OCI-LY1 (cell line): ENCODE data around the gene RPL38.

Experiments
- H2AFZ ChIP-seq: fragments of 200-600 bp; sonication (generic), shearing (Covaris generic); 2 replicates; pipeline ENCODE4 v1.6.0; 2014; ENCODE audit warnings: antibody characterized with exemption, mild to moderate bottlenecking, low read length
- H3F3A ChIP-seq: fragments of 200-600 bp; sonication (generic), shearing (Covaris generic); 2 replicates; pipeline ENCODE4 v1.6.0; 2014; ENCODE audit warnings: mild to moderate bottlenecking, antibody characterized with exemption, low read length, moderate library complexity; ENCODE audit not compliant: insufficient read depth
- H3K27ac ChIP-seq: fragments of 200-600 bp; sonication (generic); 2 replicates; pipeline ENCODE4 v1.5.1; 2014; ENCODE audit warnings: low read length, mixed run types, mild to moderate bottlenecking, low read depth; ENCODE audit not compliant: poor library complexity, severe bottlenecking
- H3K27me3 ChIP-seq: fragments of 200-600 bp; sonication (generic); 2 replicates; pipeline ENCODE4 v1.6.0; 2014; ENCODE audit warnings: antibody characterized with exemption, mild to moderate bottlenecking, low read length, moderate library complexity; ENCODE audit not compliant: insufficient read depth
- H3K36me3 ChIP-seq: fragments of 200-600 bp; sonication (generic); 2 replicates; pipeline ENCODE4 v1.6.1; 2014; ENCODE audit warnings: mild to moderate bottlenecking, antibody characterized with exemption, low read length, moderate library complexity, mixed read lengths; ENCODE audit not compliant: insufficient read depth
- H3K4me1 ChIP-seq: fragments of 200-600 bp; sonication (generic); 2 replicates; pipeline ENCODE4 v1.5.1; 2014; ENCODE audit warnings: mild to moderate bottlenecking, low read length, moderate library complexity; ENCODE audit not compliant: insufficient read depth, severe bottlenecking
- H3K4me2 ChIP-seq: fragments of 200-600 bp; sonication (generic), shearing (Covaris generic); 2 replicates; pipeline ENCODE4 v1.6.1; 2014; ENCODE audit warnings: low read length
- H3K4me3 ChIP-seq: fragments of 200-600 bp; sonication (generic); 2 replicates; pipeline ENCODE4 v1.5.1; 2014; ENCODE audit warnings: low read length, low read depth, mild to moderate bottlenecking, mixed read lengths; ENCODE audit not compliant: poor library complexity, severe bottlenecking
- H3K79me2 ChIP-seq: fragments of 200-600 bp; shearing (Covaris generic); 2 replicates; pipeline ENCODE4 v1.6.1; 2016; ENCODE audit warnings: mixed run types, low read length, mixed read lengths; ENCODE audit not compliant: insufficient read depth
- H3K9ac ChIP-seq: fragments of 200-600 bp; sonication (generic), shearing (Covaris generic); 2 replicates; pipeline ENCODE4 v1.6.1; 2014; ENCODE audit warnings: mild to moderate bottlenecking, low read length, mixed read lengths
- H3K9me2 ChIP-seq: fragments of 200-600 bp; sonication (generic), shearing (Covaris generic); 2 replicates; pipeline ENCODE4 v1.6.1; 2014; ENCODE audit warnings: low read depth, mild to moderate bottlenecking, low read length, mixed read lengths
- H3K9me3 ChIP-seq: fragments of 200-600 bp; shearing (Covaris generic); 2 replicates; pipeline ENCODE4 v1.6.1; 2014; ENCODE audit warnings: low read length, mixed read lengths
- H4K20me1 ChIP-seq: fragments of 200-600 bp; sonication (generic), shearing (Covaris generic); 2 replicates; pipeline ENCODE4 v1.6.0; 2016; ENCODE audit warnings: mild to moderate bottlenecking, low read length; ENCODE audit not compliant: insufficient read depth
- EZH2 ChIP-seq: fragments of 200-600 bp; sonication (generic), shearing (Covaris generic); IDR thresholded peaks from 2 replicates; pipeline ENCODE4 v1.8.0; 2017; ENCODE audit warnings: borderline replicate concordance, mixed run types, mild to moderate bottlenecking, antibody characterized with exemption, low read length, moderate library complexity, mixed read lengths
- TF ChIP-seq, protein P1 (sequence below): fragments of 200-600 bp; sonication (generic), shearing (Covaris generic); IDR thresholded peaks from 2 replicates; pipeline ENCODE4 v1.5.1; 2017; ENCODE audit warnings: mild to moderate bottlenecking, antibody characterized with exemption, low read length, moderate library complexity, mixed read lengths

RPL38 gene

DNA sequence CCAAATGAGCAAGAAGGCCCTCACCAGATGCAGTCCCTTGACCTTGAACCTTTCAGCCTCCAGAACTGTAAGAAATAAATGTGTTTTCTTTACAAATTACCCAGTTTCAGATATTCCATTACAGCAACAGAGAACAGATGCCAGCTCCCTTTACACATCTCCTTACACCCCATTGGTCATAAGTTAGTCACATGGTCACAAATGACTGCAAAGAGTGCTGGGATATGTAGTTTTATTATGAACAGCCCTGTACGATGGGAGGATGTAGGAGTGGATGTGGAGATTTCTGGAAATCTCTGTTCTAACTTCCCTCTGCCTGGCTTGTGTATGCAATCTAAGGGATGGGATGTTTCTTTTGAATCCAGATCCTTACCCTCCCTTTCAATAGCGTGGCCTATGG, 13.3 kb upstream of the RPL38 start:
- Histone ChIP-seq H2AFZ (no peak overlapping the region), H4K20me1 (no peaks in the 10 kb centered on the region), H3K9me2 (no peaks in the 10 kb centered on the region), H3K27me3 (no peaks in the 10 kb centered on the region), H3K4me2 (no peak overlapping the region), H3K36me3 (no peaks in the 10 kb centered on the region), H3K4me3 (no peak overlapping the region), H3F3A (no peaks in the 10 kb centered on the region), H3K79me2 (no peaks in the 10 kb centered on the region), H3K9me3 (no peaks in the 10 kb centered on the region), H3K4me1 (no peaks in the 10 kb centered on the region), H3K9ac (no peak overlapping the region), H3K27ac (no peak overlapping the region)
- no peak for TF ChIP-seq EZH2
- TF ChIP-seq, protein P1, sequence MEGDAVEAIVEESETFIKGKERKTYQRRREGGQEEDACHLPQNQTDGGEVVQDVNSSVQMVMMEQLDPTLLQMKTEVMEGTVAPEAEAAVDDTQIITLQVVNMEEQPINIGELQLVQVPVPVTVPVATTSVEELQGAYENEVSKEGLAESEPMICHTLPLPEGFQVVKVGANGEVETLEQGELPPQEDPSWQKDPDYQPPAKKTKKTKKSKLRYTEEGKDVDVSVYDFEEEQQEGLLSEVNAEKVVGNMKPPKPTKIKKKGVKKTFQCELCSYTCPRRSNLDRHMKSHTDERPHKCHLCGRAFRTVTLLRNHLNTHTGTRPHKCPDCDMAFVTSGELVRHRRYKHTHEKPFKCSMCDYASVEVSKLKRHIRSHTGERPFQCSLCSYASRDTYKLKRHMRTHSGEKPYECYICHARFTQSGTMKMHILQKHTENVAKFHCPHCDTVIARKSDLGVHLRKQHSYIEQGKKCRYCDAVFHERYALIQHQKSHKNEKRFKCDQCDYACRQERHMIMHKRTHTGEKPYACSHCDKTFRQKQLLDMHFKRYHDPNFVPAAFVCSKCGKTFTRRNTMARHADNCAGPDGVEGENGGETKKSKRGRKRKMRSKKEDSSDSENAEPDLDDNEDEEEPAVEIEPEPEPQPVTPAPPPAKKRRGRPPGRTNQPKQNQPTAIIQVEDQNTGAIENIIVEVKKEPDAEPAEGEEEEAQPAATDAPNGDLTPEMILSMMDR: no peak

DNA sequence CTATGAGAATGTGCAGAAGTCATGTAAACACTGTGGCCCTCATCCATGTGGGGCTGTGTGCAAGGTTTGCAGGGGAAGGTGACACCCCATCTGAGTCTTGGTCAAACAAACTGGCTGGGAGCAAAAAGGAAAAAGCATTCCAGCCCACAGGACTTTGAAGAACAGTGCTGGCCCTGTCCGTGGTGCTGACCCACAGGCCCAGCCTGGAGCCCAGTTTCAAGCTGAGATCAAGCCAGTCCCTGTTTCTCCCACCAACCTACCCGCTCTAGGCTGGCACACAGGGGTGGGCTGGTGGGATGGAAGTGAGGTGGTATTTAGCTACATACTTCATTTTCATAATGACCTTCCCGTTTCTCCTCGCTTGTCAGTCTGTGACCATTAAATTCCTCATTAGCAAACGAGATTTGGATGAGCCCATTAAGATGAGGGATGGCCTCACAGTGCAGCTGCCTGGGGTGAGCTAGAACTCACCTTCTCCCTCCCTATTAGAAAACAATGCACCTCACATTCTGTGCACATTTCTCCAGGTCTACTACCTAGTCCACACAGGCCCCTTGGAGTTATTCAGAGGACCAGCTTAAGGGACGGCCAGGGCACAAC, 12.6 kb upstream of the RPL38 start:
- H3K36me3 ChIP-seq: no peaks in the 10 kb centered on the region
- H3K27me3 ChIP-seq: no peaks in the 10 kb centered on the region
- no peaks in the 10 kb centered on the region for H3K9me2 ChIP-seq
- H3K79me2 ChIP-seq: no peaks in the 10 kb centered on the region
- no peaks in the 10 kb centered on the region for H3K9me3 ChIP-seq
- H3K4me2 ChIP-seq: no peak overlapping the region
- H3F3A ChIP-seq: no peaks in the 10 kb centered on the region
- no peaks in the 10 kb centered on the region for H3K4me1 ChIP-seq
- no peaks in the 10 kb centered on the region for H4K20me1 ChIP-seq
- H2AFZ ChIP-seq: no peak overlapping the region
- TF ChIP-seq EZH2: no peak
- TF ChIP-seq, protein P1: no peak
- no peak overlapping the region for H3K27ac ChIP-seq
- no peak overlapping the region for H3K9ac ChIP-seq
- H3K4me3 ChIP-seq: no peak overlapping the region

DNA sequence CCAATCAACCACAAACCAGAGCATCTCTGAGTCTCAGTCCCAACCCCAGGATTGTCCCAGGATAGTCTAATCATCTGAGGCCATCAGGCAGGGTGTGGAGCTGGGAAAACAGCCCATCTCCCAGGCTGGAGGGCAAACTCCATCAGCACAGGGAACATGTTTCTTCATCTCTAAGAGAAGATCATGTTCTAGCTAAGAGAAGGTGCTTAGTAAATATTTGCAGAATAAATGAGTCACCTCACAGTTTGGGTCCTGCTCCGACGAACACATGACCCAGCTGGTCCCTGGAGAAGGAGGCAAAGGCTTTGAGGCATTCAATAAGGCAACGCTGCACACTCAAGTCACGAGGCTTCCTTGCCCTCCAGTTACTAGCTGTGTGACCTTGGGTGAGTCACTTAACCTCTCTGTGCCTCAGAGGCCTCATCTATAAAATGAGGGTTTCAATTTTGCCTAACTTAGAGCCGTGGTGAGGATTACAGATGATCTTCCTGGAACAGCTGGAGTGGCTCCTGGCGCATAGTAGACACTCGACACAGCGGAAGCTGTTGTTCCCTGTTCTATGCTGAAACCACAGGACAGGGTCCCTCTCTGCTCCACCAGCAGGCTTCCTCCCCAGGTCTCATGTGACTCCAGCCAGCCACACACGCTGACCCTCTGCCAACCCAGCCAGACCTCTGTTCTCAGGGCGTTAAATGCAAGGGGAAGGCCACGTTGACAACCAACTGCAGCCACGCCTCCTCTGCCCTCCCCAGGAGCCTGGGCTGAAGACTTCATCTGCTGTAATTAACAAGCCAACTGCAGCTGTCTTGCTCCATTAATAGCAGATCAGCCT, 10.3 kb upstream of the RPL38 start:
- no peaks in the 10 kb centered on the region for H3F3A ChIP-seq
- no peak overlapping the region for H3K27ac ChIP-seq
- H3K9ac ChIP-seq: no peak overlapping the region
- no peaks in the 10 kb centered on the region for H3K79me2 ChIP-seq
- no peaks in the 10 kb centered on the region for H3K4me1 ChIP-seq
- H3K9me3 ChIP-seq: no peaks in the 10 kb centered on the region
- H3K36me3 ChIP-seq: no peaks in the 10 kb centered on the region
- no peak overlapping the region for H3K4me3 ChIP-seq
- no peak overlapping the region for H2AFZ ChIP-seq
- H3K27me3 ChIP-seq: no peaks in the 10 kb centered on the region; the same call in 1 of the 2 replicates
- no peaks in the 10 kb centered on the region for H4K20me1 ChIP-seq
- no peaks in the 10 kb centered on the region for H3K9me2 ChIP-seq
- H3K4me2 ChIP-seq: no peak overlapping the region
- TF ChIP-seq, protein P1: no peak
- no peak for TF ChIP-seq EZH2
